ENCODE measurements around the gene OR6S1.

DNA sequence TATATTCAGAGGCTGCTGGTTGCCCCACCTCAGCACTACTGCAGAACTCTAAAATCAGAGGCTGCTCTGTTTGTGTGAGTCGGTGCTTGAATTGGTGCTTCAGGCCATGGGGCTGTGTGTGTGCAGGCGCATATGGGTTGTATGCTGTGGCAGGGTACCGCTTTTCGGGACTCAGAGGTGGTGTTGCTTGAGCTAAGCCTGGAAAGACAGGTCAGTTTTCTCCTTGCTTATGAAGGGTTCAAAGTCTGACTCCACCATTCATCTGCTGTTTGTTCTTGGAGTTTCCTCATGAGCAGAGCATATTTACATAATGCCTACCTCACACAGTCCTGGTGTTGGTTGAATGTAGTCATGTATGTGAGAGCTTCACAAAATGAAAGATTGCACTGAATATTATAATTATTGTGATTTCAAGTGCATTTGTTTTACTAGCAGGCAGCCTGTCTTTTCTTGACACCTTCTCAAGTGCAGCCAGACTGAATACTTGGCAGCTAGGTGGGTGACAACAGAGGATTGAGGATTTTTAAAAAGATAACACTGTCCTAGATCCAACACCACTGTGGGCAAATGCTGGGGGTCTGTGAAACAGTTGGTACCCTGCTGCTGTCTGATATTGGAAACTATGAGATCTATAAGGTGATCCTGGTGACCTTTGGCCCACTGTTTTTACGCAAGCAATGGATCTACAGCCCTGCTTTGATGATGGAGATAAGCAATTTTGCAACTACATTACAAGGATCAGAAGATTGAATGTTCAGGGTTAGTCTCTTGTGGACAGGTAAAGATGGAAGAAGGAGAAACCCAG lies 46.1 kb upstream of the OR6S1 start:
- TF ChIP-seq CTCF (IDR thresholded peaks at IDR 0.05) (no peak), POLR2A (IDR thresholded peaks at IDR 0.05) (no peak)
